Gastroesophageal sphincter (tissue), 3 donors: ENCODE data around the gene BMS1.

Source experiments
- CTCF ChIP-seq, 4 experiments: fragments of 200-600 bp in 2 of 4; fragments of 450-650 bp in 2 of 4; sonication (generic) in 1 of 4; IDR thresholded peaks; one replicate each; pipeline ENCODE4 v1.5.1; 2017 to 2019; ENCODE audit warnings: antibody characterized with exemption in 4 of 4, mild to moderate bottlenecking in 2 of 4, moderate library complexity in 2 of 4
- POLR2A ChIP-seq, 2 donors: fragments of 450-650 bp; IDR thresholded peaks; one replicate each; pipeline ENCODE4 v1.6.1; 2017; ENCODE audit warnings: antibody characterized with exemption in 2 of 2, mild to moderate bottlenecking in 2 of 2, moderate library complexity in 1 of 2

GRCh38 chr10:42785759-42786158, 3.2 kb downstream of the BMS1 start:
- TF ChIP-seq CTCF (IDR thresholded peaks at IDR 0.05) (no peak), POLR2A (IDR thresholded peaks at IDR 0.05) (no peak)
